Activated CD8-positive, alpha-beta memory T cell treated with anti-CD3 and anti-CD28 coated beads for 1 hour (primary cell): ENCODE measurements around the gene ACTL6B.
A peak's percentile ranks its signal among the peaks of the same experiment; 100 is the strongest.
"Not testable (repeated sequence)": the region's sequence is repeated elsewhere in the genome, so short reads cannot be mapped to it uniquely, and the experiment has no call there.

Experiments used
- DNase-seq, 2 donors: peaks; one replicate each; pipeline ENCODE4 v3.0.0-alpha.2; 2020; ENCODE audit warnings: low read depth in 1 of 2; ENCODE audit errors: extremely low read depth in 1 of 2

Gene ACTL6B

DNA sequence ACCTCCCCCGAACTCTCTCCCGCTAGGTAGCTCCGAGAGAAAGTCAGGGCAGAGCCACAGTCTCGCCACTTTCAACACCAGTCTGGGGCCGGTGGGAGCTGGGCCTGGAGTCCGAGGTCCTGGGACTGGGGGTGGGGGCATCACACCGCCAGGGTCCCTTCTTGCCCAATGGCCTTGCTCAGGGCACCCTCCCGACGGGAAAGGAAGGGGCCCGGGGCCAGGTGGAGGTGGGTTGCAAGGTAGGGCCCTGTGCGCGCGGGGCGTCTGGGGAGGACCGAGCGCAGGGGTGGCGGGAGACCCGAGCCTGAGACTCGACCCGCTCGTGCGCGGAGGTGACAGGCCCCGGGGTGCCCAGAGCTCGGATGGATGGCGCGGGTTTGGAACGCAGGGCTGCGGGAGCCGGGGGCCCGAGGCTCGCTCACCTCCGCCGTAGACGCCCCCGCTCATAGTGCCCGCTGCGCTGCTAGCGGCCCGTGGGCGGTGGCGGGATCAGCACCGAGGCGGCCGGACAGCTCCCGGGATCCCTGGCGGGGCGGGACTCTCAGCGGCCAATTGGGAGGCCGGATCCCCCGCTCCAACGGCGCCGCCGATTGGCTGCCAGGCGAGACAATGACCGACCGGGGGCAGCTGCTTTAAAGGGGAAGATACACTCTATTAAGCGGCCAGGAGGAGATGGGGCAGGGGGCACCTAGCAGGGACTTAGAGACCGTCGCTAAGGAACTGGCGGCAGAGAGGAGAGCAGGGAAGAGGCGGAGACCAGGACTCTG is at the start of gene ACTL6B:
ACTL6B (minus strand) TSS at position 541 of the 767 bp plus-strand sequence; CDS start at position 447, 94 bp downstream.
- peak in 1 of 2 donors; percentile 34 for DNase-seq

DNA sequence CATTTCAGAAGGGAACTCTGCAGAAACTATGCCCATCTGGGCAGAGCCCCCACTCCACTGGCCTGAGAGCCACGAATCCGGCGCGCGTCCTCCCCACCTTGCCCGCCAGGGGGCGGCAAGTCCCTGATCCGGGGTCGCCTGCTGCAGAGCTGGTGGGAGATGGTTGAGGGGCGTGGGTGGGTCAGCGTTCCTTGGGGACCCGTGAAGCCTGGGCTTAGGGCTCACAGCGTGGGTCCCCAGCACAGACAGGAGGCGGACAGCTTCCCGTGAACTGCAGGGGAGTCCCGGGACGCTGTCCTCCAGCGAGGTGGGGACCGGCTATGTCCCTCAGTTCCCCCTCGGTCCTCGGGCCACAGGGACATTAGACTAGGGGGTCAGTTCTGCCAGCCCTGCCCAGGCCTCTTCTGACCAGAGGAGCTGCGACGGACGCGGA is 49.1 kb upstream of the ACTL6B start:
- peak; percentile 20 to 69 for DNase-seq

DNA sequence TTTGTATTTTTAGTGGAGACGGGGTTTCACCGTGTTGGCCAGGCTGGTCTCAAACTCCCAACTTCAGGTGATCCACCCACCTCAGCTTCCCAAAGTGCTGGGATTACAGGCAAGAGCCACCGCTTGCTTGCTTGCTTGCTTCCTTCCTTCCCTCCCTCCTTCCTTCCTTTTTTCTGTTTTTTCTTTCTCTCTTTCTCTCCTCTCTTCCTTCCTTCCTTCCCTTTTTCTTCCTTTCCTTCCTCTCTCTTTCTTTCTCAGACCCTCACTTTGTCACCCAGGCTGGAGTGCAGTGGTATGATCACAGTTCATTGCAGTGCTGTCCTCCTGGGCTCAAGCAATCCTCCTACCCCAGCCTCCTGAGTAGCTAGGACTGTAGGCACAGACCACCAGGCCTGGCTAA is 44.8 kb upstream of the ACTL6B start:
- DNase-seq = not testable (repeated sequence)

GRCh38 chr7:100699018-100699417 is 42.8 kb upstream of the ACTL6B start:
- DNase-seq = no peak

DNA sequence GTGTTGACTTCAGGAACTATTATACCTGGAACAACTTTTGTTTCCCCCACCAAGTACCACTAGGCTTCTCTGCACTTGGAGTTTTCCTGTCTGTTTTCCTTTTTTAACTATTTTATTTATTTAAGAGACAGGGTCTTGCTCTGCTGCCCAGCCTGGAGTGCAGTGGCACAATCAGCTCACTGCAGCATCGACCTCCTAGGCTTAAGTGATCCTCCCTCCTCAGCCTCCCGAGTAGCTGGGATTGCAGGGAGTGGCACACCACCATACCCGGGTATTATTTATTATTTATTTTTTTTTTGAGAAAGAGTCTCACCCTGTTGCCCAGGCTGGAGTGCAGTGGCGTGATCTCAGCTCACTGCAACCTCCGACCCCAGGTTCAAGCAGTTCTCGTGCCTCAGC is 39.9 kb upstream of the ACTL6B start:
- DNase-seq = no peak

DNA sequence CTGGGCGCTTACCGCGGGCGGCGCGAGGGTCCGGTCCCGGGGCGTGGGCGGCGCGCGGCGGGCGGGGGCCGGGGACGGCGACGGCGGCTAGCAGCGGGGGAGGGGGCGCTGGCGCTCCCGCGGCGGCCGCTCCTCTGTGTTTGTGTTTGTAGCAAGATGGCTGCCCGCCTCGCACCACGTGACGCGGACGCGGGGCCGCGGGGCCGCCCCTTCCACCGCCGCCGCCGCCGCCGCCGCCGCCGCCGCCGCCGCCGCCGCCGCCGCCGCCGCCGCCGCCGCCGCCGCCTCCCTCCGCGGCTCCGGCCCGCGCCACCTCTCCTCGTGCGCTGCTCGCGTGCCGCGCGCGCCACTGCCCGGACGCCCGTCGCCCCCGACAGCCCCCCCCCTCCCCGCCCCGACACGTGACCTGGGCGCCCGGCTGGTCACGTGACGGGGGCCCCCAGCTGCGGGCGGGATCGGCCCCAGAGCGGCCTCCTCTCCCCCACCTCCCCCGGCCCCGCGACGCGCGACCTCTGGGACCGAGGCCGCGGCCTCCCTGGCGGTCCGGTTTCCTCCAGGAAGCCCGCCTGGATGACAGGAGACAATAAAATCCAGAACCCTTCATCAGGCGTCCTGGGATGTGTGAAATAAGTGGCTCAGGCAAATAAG is 38.0 kb upstream of the ACTL6B start, which contains the start of gene GIGYF1:
GIGYF1 (minus strand) TSS at position 153 of the 648 bp plus-strand sequence. CDS start 6,012 bp downstream, outside the sequence.
- DNase-seq = peak in 1 of 2 donors; percentile 60

DNA sequence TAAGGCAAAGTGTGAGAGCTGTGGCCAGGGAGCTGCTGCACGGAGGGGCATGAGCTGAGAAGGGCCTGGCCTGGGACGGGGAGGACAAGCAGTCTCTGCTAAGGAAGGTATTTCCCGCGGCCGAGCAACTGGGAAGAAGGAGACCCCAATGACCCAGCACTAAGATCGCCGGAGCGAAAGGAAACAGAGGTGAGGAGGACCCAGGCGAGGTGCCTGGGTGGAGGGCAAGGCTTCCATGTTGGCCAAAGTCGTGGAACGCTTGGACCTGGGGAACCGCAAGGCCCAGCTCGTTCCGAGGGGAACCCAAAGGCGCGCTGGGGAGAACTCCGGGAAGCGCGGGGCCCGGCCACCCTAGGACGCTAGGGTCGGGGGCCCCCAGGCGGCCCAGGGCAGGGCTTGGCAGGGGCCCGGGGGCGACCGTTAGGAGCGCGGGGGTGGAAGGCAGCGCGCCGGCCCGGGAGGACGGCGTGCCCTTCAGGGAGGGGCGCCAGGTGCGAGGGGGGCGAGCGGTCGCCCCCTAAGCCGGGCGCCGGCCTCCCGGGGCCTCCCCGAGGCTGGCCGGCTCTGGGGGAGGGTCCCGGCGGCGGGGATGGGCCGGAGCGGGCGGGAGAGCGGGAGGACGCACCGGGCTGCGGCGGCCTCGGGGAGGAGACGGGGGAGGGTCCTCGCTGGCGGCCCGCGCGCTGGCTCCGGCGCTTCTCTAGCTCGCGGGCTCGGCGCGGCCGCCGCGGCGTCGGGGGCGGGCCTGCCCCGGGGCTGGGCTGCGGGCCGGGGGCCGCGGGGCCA is 37.3 kb upstream of the ACTL6B start:
- no peak for DNase-seq

DNA sequence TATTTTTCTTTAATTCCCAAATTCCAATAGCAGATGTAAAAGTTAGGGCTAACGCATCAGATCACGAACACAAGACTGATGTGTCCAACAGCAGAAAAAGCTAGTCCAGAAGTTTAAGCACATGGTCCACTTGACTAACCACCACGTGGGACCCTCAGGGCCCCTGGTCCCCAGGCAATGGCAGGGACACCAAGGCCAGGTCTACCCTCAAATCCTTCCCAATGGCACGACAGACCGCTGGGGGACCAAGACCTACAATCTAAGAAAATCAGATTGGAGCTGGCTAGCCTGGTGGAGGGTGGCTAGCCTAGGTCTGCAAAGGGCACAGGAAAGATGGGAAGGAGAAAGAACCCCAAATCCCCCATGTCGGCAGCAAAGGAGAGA is 36.3 kb upstream of the ACTL6B start:
- DNase-seq = no peak

GRCh38 chr7:100691676-100692577 is 35.7 kb upstream of the ACTL6B start:
- peak; percentile 59 to 70 for DNase-seq

DNA sequence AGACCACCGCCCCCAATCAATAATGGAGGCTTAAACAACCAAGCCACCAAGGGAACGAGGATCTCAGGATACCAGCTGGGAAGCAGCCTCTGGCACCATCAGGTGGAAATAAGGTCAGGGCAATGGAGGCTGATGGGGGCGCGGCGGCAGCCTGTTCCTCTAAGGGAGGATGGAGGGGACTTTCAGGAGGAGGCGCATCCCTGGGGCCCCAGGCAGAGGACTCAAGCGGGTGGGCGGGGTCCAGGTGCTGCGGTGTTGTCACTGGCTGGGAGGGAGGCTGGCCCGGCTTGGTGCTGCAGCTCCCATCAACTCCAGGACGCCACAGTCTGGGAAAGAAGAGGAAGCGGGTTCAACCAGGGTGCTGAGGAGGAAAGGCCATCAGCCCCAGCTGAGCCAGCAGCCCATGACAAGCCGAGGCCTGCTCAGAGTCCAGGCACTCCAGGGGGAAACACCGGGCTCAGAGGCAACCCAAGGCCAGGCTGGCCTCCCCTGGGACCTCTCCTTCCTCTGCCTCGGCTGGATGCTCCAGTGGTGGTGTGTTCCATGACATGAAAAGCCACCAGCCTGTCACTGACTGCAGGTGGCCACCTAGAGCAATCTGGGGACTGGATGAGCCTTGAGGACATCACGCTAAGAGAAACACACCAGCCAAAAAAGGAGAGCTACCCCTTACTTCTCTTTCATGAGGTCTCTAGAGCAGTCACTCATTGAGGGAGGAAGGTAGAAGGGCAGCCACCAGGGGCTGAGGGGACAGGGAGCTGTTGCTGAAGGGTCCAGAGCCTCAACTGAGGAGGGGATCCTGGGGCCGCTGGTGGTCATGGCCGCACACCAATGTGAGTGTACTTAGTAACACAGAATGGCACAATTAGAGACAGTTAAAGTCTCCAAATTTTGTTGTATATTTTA is 33.2 kb upstream of the ACTL6B start:
- DNase-seq = no peak

DNA sequence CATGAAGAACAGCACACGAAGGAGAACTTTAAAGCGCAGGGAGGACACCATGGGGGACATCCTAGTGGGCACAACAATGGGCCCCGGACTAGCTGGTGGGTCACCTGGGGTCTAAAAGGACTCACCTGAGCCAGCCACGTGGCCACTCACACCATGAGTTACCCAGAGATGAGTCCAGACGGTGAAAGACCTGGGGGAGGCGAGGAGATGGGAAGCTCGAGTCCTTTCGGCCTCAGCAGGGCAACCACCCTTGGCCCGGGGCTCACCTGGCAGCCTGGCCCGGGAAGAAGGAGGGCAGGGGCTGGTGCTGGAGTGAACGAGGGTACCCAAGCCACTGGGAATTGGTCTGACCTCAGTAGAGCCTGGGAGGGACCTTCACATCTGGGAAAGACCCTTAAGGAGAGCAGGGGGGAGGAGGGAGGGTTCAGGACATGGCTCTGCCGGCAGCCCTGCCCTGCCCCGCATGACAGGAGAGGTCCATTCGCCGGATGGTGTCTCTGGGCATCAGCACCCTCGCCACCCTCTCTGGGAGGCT is 32.1 kb upstream of the ACTL6B start:
- DNase-seq = no peak

DNA sequence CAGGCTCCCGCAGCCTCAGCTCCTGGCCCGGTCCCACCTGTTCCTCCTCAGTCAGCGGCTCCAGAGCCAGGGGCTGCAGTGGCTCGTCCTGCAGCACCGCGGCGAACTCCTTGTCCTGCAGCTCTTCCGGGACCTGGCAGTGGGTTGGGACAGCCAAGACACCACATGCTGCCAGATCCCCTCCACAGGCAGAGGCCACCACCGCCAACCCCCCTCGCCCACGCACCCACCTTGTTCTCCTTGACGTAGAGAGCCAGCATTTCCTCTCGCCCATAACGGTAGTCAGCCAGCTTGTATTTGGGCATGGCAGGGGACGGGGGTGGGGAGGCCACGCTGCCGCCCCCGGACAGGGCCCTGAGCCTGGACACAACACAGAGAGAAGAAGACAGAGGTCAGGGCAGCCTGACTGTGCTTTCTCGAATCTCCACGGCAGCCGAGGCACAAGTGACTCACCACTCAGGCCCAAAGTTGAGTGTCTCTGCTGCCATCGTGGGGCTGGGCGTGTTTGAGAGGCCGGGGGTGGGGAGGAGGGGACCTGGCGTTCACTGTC is 31.6 kb upstream of the ACTL6B start:
- DNase-seq = no peak

DNA sequence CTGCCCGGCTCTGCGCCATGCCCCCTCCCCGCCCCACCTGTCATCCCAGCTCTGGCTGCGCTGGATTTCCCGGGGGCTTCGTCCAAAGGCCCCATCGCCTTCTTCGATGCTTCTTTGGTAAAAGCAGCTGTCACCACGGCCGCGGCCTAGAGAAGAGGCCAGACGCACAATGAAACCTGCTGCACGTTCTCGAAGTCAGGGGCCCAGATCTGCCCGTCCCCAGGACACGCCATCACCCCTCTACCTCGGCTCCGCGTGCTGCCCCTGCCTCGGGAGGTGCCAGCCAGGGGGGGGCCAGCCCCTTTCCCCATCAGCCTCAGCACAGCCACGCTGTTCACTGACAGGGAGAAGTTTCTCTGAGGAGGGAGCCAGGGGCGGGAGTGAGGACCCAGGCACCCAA is 31.0 kb upstream of the ACTL6B start:
- no peak for DNase-seq

DNA sequence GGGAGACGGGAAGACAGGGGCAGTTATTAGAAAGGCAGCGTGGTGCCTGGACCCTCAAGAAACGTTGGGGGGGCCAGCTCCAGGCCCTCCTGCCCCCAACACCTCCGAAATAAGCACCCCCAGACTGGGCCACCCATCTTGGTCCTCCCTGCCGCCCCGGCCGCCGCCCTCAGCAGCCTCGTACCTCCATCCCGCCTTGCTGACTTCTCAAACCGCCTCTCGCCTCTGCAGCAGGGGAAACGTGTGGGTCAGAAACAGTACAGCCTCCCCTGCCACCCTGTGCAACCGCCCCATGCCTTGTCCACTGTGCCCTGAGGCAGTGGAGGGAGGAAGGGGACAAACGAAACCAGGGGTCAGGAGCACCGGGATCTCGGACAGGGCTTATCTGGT is 30.6 kb upstream of the ACTL6B start:
- no peak for DNase-seq

- no peak for DNase-seq
Observed at GRCh38 chr7:100686201-100686821, 30.1 kb upstream of the ACTL6B start.

DNA sequence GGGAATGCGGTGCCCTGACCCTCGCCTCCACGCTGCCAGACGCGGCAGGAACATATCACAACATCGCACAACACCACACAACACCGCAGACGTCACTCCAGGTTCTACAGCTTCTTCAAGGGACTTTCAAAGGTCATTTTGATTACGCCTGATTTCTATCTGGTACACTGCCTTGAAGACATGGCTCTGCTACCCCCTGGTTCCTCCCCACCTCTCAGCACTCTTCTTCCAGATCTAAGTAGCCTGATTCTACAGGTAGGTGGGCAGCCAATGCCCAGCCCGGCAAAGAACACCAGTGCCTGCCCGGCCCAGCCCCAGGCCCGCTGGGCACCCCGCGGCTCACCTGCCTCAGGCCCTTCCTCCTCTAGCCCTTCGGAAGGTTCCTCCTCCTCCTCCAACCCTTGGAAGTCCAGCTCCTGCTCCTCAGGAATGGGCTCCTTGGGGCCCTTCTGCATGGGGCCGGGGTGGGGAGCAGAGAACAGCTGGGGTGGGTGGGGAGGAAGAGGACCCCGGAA is 29.4 kb upstream of the ACTL6B start:
- DNase-seq = no peak

GRCh38 chr7:100685049-100685605 is 28.9 kb upstream of the ACTL6B start:
- DNase-seq = no peak

GRCh38 chr7:100684534-100685042 is 28.3 kb upstream of the ACTL6B start:
- no peak for DNase-seq
